Neural crest cell (in vitro differentiated cells): ENCODE measurements around the gene SNPH. TPM values are rescaled to one million over a fixed set of nuclear protein-coding genes. Genes with fewer than 3 reads are reported as not detected.
A peak's percentile ranks its signal among the peaks of the same experiment; 100 is the strongest.

ENCODE experiments used
- DNase-seq: peaks from one replicate; pipeline ENCODE4 v3.0.0; 2021; ENCODE audit warnings: low read depth, mixed read lengths, low spot score
- H3K27ac Mint-ChIP-seq: one replicate; pipeline ENCODE4 v1.8.0; 2021; ENCODE audit warnings: mild to moderate bottlenecking, mixed read lengths; ENCODE audit not compliant: unreplicated experiment
- H3K27me3 Mint-ChIP-seq: 2 replicates; pipeline ENCODE4 v1.8.0; 2021; ENCODE audit warnings: low read depth, mild to moderate bottlenecking, mixed read lengths
- H3K36me3 Mint-ChIP-seq: 2 replicates; pipeline ENCODE4 v1.8.0; 2021; ENCODE audit warnings: low read depth, mild to moderate bottlenecking, mixed read lengths
- H3K4me1 Mint-ChIP-seq: 2 replicates; pipeline ENCODE4 v1.8.0; 2021; ENCODE audit warnings: mixed read lengths
- H3K4me3 Mint-ChIP-seq: one replicate; pipeline ENCODE4 v1.8.0; 2021; ENCODE audit warnings: mild to moderate bottlenecking, mixed read lengths
- H3K9me3 Mint-ChIP-seq: 2 replicates; pipeline ENCODE4 v1.8.0; 2021; ENCODE audit warnings: mixed read lengths
- total RNA-seq: library from RNA; stranded (reverse); gene quantifications from 2 replicates; pipeline ENCODE4 v1.2.1, GENCODE V29; 2021
- TF ChIP-seq, protein P1 (sequence below): fragments of 200-600 bp; sonication (generic); conservative IDR thresholded peaks from 2 replicates; pipeline ENCODE4 v1.5.0; 2021; ENCODE audit warnings: antibody characterized with exemption, mild to moderate bottlenecking

The SNPH gene
- total RNA-seq, 1 donor from 2014 or later: 3.3 TPM

DNA sequence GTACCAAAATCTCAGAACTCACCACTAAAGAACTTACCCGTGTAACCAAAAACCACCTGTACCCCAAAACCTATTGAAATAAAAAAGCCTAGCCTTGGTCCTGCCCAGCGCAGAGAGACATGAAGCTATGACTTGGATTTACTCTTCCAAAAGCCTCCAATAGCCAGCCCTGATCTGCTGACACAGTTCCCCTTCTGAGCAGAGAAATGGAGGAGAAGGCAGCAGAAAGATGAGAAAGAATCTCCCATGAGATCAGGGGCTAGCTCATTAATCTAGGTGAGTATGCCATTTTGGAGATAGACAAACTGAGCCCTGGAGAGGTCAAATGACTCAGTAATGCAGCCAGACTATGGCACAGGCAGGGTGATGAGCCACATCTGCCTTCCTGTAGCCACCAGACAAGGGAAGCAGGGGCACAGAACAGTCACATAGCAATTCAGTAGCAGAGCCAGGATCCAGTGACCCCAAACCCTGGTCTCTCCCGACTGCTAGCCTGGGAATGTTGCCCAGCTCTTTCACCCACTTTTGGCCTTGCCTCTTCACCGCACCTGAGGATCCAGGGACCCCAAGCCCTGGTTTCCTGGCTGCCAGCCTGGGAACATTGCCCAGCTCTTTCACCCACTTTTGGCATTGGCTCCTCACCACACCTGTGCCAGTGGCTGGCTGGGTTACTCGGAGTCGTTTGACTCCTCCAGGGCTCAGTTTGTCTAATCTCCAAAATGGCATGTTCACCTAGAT, 70.0 kb downstream of the SNPH start:
- no peaks in the 10 kb centered on the region for H3K27me3 Mint-ChIP-seq
- TF ChIP-seq, protein P1, sequence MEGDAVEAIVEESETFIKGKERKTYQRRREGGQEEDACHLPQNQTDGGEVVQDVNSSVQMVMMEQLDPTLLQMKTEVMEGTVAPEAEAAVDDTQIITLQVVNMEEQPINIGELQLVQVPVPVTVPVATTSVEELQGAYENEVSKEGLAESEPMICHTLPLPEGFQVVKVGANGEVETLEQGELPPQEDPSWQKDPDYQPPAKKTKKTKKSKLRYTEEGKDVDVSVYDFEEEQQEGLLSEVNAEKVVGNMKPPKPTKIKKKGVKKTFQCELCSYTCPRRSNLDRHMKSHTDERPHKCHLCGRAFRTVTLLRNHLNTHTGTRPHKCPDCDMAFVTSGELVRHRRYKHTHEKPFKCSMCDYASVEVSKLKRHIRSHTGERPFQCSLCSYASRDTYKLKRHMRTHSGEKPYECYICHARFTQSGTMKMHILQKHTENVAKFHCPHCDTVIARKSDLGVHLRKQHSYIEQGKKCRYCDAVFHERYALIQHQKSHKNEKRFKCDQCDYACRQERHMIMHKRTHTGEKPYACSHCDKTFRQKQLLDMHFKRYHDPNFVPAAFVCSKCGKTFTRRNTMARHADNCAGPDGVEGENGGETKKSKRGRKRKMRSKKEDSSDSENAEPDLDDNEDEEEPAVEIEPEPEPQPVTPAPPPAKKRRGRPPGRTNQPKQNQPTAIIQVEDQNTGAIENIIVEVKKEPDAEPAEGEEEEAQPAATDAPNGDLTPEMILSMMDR: no peak
- no peak overlapping the region for H3K27ac Mint-ChIP-seq
- no peaks in the 10 kb centered on the region for H3K9me3 Mint-ChIP-seq
- H3K36me3 Mint-ChIP-seq: no peaks in the 10 kb centered on the region
- H3K4me1 Mint-ChIP-seq: no peaks in the 10 kb centered on the region
- DNase-seq: no peak
- peak overlapping the region; percentile 38 for H3K4me3 Mint-ChIP-seq

DNA sequence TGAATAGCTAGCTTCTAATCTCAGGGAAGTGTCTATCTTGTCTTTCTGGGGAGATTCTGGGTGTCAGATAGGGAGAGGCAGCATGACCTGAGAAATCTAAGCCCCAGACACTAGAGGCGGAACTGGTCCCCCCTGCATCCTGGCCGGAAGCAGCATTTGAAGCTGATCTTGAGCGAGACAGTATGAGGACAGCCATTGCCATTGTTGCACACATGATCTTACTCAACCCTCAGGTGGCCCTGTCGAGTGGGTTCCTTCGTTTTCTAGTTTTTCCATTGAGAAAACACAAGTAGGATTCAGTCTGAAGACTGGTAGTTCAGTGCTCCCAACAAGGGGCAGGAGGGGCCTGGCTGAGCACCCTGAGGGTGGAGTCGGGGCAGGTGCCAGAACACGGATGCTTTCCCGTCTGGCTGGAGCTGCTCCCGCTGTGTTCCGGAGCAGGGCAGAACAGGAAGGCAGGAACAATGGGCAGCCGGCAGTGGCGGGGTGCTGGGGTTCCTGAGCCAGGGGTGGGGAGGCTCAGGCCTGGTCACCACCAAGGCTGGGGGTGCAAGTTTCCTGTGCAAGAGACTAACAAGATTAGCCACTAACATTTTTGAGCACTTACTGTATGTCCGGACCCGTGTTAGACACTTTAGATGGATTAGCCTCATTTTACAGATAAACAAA, 70.7 kb downstream of the SNPH start:
- Mint-ChIP-seq H3K4me3 (peak overlapping the region; percentile 38), H3K4me1 (no peaks in the 10 kb centered on the region), H3K27ac (no peak overlapping the region), H3K27me3 (no peaks in the 10 kb centered on the region), H3K9me3 (no peaks in the 10 kb centered on the region), H3K36me3 (no peaks in the 10 kb centered on the region)
- no peak for DNase-seq
- TF ChIP-seq, protein P1: no peak

DNA sequence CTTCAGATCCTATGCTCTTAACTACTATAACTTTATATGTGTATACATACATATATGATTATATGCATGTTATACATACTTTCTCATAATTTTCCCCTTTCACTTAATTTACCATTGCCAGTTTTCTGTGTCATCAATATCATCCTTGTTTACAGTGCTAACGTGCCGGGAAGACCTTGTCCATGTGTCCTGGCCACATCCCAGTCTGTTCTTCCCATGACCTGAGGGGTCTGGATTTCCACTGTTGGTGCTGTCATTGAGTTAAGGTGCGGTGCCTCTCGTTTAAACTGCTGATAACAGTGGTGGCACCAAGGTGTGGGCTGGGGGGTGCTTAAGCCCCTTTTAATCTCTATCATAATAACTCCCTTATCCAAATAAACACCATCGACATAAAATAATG, 71.3 kb downstream of the SNPH start:
- no peaks in the 10 kb centered on the region for H3K9me3 Mint-ChIP-seq
- TF ChIP-seq, protein P1: no peak
- H3K27me3 Mint-ChIP-seq: no peaks in the 10 kb centered on the region
- no peaks in the 10 kb centered on the region for H3K36me3 Mint-ChIP-seq
- H3K4me3 Mint-ChIP-seq: no peak overlapping the region
- H3K4me1 Mint-ChIP-seq: no peaks in the 10 kb centered on the region
- no peak overlapping the region for H3K27ac Mint-ChIP-seq
- no peak for DNase-seq

DNA sequence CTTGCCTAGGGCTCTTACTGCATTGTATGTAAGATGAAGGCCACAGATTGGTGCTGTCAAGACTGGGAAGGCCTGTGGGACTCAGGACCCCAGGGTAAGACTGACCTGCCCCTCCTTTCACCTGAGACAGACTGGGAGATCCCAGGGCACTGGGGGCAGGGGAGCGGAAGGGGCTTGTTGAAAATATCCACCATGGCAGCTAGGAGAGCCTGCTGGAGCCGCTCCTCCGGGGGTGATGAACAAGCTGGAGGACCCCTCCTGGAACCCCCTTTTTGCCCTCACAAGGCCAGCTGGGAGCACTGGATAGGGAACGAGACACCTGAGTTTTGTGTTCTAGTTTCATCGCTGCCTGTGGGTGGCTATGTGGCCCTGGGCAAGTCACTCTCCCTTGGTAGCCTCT, 72.0 kb downstream of the SNPH start:
- Mint-ChIP-seq H3K27me3 (no peaks in the 10 kb centered on the region), H3K27ac (no peak overlapping the region), H3K9me3 (no peaks in the 10 kb centered on the region), H3K4me3 (no peak overlapping the region), H3K4me1 (no peaks in the 10 kb centered on the region), H3K36me3 (no peaks in the 10 kb centered on the region)
- no peak for DNase-seq
- TF ChIP-seq, protein P1: no peak

DNA sequence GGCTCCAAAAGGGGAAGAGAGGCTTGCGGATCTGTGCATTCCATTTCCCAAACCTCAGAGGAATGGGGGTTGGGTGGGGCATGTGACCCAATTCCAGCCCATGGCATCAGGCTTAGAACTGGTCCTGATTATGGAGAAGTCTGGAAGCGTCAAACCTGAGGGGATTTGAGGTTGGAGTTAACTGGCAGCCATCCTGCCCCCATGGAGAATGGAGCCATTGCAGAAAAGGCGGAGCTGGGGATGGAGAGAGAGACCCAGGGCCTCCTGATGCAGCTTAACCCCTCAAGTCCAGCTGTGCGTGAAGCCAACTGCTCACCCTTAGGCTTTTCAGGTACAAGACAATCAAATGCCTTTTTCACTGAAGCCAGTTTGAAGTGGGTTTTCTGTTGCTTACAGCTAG, 72.7 kb downstream of the SNPH start:
- Mint-ChIP-seq H3K4me1 (no peaks in the 10 kb centered on the region), H3K27me3 (no peaks in the 10 kb centered on the region), H3K9me3 (no peaks in the 10 kb centered on the region), H3K36me3 (no peaks in the 10 kb centered on the region), H3K27ac (no peak overlapping the region), H3K4me3 (no peak overlapping the region)
- TF ChIP-seq, protein P1: no peak
- no peak for DNase-seq
